Esophagus muscularis mucosa (tissue), 4 donors: ENCODE measurements around the gene NPTN. TPM values are rescaled to one million over a fixed set of nuclear protein-coding genes. Genes with fewer than 3 reads are reported as not detected.

Experiments
- DNase-seq: peaks from one replicate; pipeline ENCODE4 v3.0.0-alpha.2; 2017; ENCODE audit errors: extremely low spot score
- H3K27ac ChIP-seq, 4 donors: fragments of 200-600 bp; sonication (generic); replicated peaks in 1 of 4; 1 replicate in 3 of 4; 2 replicates in 1 of 4; pipeline ENCODE4 v1.5.1; 2016 to 2019; ENCODE audit warnings: mild to moderate bottlenecking in 1 of 4
- H3K27me3 ChIP-seq, 4 donors: fragments of 200-600 bp; sonication (generic); one replicate each; pipeline versions ENCODE4 v1.5.1 to v1.6.0; 2016 to 2019
- H3K36me3 ChIP-seq, 4 donors: fragments of 200-600 bp; sonication (generic); one replicate each; pipeline ENCODE4 v1.5.1; 2016 to 2019
- H3K4me1 ChIP-seq, 4 donors: fragments of 200-600 bp; sonication (generic); one replicate each; pipeline ENCODE4 v1.5.1; 2016 to 2019
- H3K4me3 ChIP-seq, 4 donors: fragments of 200-600 bp; sonication (generic); 1 replicate in 2 of 4; 2 replicates in 2 of 4; pipeline ENCODE4 v1.5.1; 2016 to 2019; ENCODE audit warnings: mild to moderate bottlenecking in 4 of 4, moderate library complexity in 1 of 4
- H3K9me3 ChIP-seq, 4 donors: fragments of 200-600 bp; sonication (generic); 1 replicate in 3 of 4; 2 replicates in 1 of 4; pipeline ENCODE4 v1.5.1; 2016 to 2019
- EP300 ChIP-seq: sonication (generic); formaldehyde crosslinking; IDR thresholded peaks from one replicate; pipeline ENCODE4 v1.6.1; 2017; ENCODE audit warnings: antibody characterized with exemption
- POLR2A ChIP-seq: fragments of 450-650 bp; IDR thresholded peaks from one replicate; pipeline ENCODE4 v1.6.1; 2017; ENCODE audit warnings: antibody characterized with exemption, moderate library complexity, mild to moderate bottlenecking, low read depth
- POLR2AphosphoS5 ChIP-seq, 2 donors: sonication (generic); formaldehyde crosslinking; IDR thresholded peaks; one replicate each; pipeline ENCODE4 v1.6.1; 2017; ENCODE audit warnings: antibody characterized with exemption in 2 of 2
- WGBS: methylation state at CpG from one replicate; pipeline ENCODE4 v1.1.5; 2018; 5-methylcytosine and 5-hydroxymethylcytosine counted together
- intact Hi-C: fragments of 100-400 bp; cut with DNase I; formaldehyde crosslinking; loops from one replicate; pipeline ENCODE4 v1.15.1; 2023
- total RNA-seq, 4 donors: library from RNA; depleted of rRNA; stranded (reverse); fragments of >200 nt; gene quantifications; one replicate each; pipeline versions ENCODE4 v1.1.0 to v1.2.1, GENCODE V29; 2016
- TF ChIP-seq, protein P1 (sequence below), 3 experiments: fragments of 200-600 bp in 2 of 3; fragments of 450-650 bp in 1 of 3; sonication (generic) in 2 of 3; IDR thresholded peaks; one replicate each; pipeline ENCODE4 v1.5.1; 2017 to 2019; ENCODE audit warnings: antibody characterized with exemption in 3 of 3, mild to moderate bottlenecking in 2 of 3, moderate library complexity in 1 of 3

NPTN gene
- total RNA-seq, 4 donors from 2014 or later: 218 to 281 (median 246) TPM

DNA sequence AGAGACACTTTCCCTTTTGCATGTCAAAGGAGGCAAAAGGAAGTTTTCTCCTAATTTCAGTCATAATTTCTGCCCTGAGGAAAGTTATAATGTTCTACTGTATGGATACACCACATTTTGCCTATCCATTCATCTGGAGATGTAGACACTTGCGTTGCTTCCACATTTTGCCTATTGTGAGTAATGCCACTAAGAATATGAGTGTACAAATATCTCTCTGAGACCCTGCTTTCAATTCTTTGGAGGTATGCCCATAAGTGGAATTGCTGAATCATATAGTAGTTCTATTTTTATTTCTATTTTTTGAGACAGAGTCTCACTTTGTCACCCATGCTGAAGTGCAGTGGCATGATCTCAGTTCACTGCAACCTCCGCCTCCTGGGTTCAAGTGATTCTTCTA, 47.4 kb upstream of the NPTN start:
- no peak overlapping the region for H3K4me3 ChIP-seq
- peaks cover 13 to 30% (median 25%) of the 10 kb centered on the region in 4 donors for H3K4me1 ChIP-seq
- H3K27ac ChIP-seq: no peak overlapping the region
- H3K36me3 ChIP-seq: no peaks in the 10 kb centered on the region
- H3K27me3 ChIP-seq: peaks cover 0 to 5% (median 0%) of the 10 kb centered on the region in 4 donors
- DNase-seq: no peak
- intact Hi-C loops: no loop called here
- 92% methylated on average over 2 of the region's 2 CpGs for WGBS
- H3K9me3 ChIP-seq: no peaks in the 10 kb centered on the region
- TF ChIP-seq POLR2AphosphoS5 (IDR thresholded peaks at IDR 0.05): no peak
- TF ChIP-seq, protein P1, sequence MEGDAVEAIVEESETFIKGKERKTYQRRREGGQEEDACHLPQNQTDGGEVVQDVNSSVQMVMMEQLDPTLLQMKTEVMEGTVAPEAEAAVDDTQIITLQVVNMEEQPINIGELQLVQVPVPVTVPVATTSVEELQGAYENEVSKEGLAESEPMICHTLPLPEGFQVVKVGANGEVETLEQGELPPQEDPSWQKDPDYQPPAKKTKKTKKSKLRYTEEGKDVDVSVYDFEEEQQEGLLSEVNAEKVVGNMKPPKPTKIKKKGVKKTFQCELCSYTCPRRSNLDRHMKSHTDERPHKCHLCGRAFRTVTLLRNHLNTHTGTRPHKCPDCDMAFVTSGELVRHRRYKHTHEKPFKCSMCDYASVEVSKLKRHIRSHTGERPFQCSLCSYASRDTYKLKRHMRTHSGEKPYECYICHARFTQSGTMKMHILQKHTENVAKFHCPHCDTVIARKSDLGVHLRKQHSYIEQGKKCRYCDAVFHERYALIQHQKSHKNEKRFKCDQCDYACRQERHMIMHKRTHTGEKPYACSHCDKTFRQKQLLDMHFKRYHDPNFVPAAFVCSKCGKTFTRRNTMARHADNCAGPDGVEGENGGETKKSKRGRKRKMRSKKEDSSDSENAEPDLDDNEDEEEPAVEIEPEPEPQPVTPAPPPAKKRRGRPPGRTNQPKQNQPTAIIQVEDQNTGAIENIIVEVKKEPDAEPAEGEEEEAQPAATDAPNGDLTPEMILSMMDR (IDR thresholded peaks at IDR 0.05): no peak
- no peak for TF ChIP-seq POLR2A
- no peak for TF ChIP-seq EP300

DNA sequence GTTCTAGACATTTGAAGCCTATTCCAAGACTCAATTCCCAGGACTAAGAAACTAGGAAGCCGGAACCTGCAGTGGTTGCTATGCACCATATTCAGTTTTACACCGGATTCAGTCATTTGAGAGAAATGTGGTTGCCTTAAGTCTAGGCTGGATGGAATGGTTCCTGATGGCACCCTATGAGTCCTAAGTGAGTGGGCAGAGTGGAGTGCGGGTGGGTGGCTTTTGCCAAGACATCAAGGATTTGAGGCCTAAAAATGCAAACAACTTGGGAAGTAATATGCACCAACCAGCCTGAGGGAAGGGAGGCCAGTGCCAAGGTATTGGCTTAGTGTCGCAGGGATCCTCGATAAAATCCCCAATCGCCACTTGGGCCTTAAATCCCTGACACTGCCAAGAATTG, 46.8 kb upstream of the NPTN start:
- Histone ChIP-seq H3K27ac (no peak overlapping the region), H3K36me3 (no peaks in the 10 kb centered on the region), H3K4me3 (no peak overlapping the region), H3K9me3 (no peaks in the 10 kb centered on the region), H3K4me1 (peaks cover 11 to 24% (median 19%) of the 10 kb centered on the region in 4 donors), H3K27me3 (peaks cover 0 to 5% (median 0%) of the 10 kb centered on the region in 4 donors)
- 99% methylated on average over 6 of the region's 6 CpGs for WGBS
- TF ChIP-seq, protein P1 (IDR thresholded peaks at IDR 0.05): no peak
- no peak for TF ChIP-seq POLR2AphosphoS5 (IDR thresholded peaks at IDR 0.05)
- no peak for TF ChIP-seq POLR2A
- TF ChIP-seq EP300: no peak
- DNase-seq: no peak
- intact Hi-C loops: no loop called here

DNA sequence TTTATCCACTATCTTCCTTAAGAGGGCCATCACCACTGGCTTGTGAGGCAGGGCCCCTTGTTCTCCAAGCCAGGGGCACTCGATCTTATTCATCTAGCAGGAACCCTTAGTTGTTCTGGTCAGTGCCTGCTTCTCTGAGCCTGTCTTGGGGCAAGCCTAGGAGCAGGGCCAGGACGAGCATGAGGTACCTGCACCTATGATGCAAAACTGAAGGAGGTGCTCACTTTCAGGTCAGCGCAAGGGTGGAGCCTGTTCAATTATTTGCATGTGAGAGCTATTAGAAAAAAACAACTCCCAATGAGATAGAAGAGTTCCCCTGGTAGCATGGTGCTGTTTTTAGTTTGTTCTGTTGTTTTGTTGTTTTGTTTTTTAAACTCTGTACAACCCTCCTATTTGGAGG, 46.0 kb upstream of the NPTN start:
- Histone ChIP-seq H3K27ac (no peak overlapping the region), H3K36me3 (no peaks in the 10 kb centered on the region), H3K9me3 (no peaks in the 10 kb centered on the region), H3K27me3 (no peaks in the 10 kb centered on the region), H3K4me1 (peaks cover 7 to 16% (median 12%) of the 10 kb centered on the region in 4 donors), H3K4me3 (no peak overlapping the region)
- DNase-seq: no peak
- intact Hi-C loops: no loop called here
- WGBS: 79% methylated on average over 3 of the region's 3 CpGs
- TF ChIP-seq POLR2AphosphoS5 (IDR thresholded peaks at IDR 0.05): no peak
- TF ChIP-seq, protein P1 (IDR thresholded peaks at IDR 0.05): no peak
- no peak for TF ChIP-seq POLR2A
- TF ChIP-seq EP300: no peak

DNA sequence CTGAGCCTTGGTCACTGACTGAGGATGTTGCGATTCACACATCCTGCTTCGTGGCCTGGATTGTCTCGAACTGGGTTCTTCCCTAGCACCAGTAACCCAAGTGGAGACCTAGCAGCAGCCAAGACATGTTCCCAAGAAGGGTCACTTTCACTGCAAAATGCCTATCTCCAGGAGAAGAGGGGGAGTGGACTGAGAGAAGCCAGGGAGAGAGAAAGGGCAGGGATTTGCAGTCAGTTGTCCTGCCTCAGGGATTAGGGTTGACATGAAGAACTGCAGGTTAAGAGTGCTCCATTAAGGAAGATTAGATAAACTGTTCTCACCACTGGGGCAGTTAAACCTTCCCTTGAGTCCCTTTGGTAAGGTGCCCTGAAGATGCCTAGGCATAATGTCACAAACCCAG, 45.3 kb upstream of the NPTN start:
- Histone ChIP-seq H3K4me1 (peaks cover 2 to 10% (median 6%) of the 10 kb centered on the region in 4 donors), H3K9me3 (no peaks in the 10 kb centered on the region), H3K27me3 (peaks cover 0 to under 1% (median 0%) of the 10 kb centered on the region in 4 donors), H3K4me3 (no peak overlapping the region), H3K27ac (no peak overlapping the region), H3K36me3 (no peaks in the 10 kb centered on the region)
- TF ChIP-seq, protein P1 (IDR thresholded peaks at IDR 0.05): no peak
- TF ChIP-seq EP300 (no peak), POLR2A (no peak), POLR2AphosphoS5 (IDR thresholded peaks at IDR 0.05) (no peak)
- intact Hi-C loops: no loop called here
- 83% methylated on average over 3 of the region's 3 CpGs for WGBS
- DNase-seq: peak; percentile 45

DNA sequence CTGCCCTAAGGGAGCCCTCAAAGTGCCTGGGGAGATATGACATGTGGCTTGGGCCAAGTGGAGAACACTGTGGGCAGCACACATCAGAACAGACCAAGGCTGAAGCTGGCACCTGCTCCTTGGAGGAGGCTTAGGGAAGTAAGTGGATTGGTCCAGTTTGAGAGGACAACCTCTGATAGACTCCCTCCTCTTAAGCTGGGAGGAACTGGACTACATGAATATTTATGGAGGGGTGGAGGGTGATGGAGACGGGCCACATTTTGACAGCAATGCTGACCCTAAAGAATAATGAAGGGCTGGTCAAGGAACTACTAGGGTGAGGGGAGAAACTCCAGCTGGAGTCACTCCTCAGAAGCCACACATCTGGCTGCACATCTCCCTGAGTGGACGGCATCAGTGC, 44.5 kb upstream of the NPTN start:
- TF ChIP-seq EP300 (no peak), POLR2A (no peak), POLR2AphosphoS5 (IDR thresholded peaks at IDR 0.05) (no peak)
- TF ChIP-seq, protein P1 (IDR thresholded peaks at IDR 0.05): no peak
- H3K4me1 ChIP-seq: peaks cover 0 to 7% (median 3%) of the 10 kb centered on the region in 4 donors
- DNase-seq: no peak
- H3K27me3 ChIP-seq: peaks cover 0 to 8% (median 0%) of the 10 kb centered on the region in 4 donors
- H3K27ac ChIP-seq: no peak overlapping the region
- no peaks in the 10 kb centered on the region for H3K9me3 ChIP-seq
- 60% methylated on average over 2 of the region's 2 CpGs for WGBS
- intact Hi-C loops: loop anchor here (1.0 kb wide), 1 partner anchor 23 kb away; no protein-coding TSS in a partner anchor
- H3K4me3 ChIP-seq: no peak overlapping the region
- no peaks in the 10 kb centered on the region for H3K36me3 ChIP-seq
